Inflammatory macrophage treated with lipopolysaccharide for 4 hours (primary cell): ENCODE results near the gene GALNT17.
"Not testable (repeated sequence)": the region's sequence is repeated elsewhere in the genome, so short reads cannot be mapped to it uniquely, and the experiment has no call there.

Experiments used
- DNase-seq: peaks from one replicate; pipeline ENCODE4 v3.0.0-alpha.2; 2020

The GALNT17 gene

DNA sequence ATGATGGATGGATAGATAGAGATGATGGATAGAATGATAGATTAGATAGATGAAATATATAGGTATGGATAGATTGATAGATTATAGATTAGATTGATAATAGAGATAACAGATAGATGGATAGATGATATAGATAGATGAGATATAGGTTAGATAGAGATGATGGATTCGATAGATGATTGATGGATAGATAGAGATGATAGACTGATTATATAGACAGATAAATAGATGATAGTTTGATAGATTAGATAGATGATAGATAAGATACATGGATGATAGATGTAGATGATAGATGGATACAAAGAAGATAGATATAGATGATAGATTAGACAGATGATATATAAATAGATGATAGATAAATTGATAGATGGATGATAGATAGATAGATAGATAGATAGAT lies 448.1 kb downstream of the GALNT17 start:
- no peak for DNase-seq

DNA sequence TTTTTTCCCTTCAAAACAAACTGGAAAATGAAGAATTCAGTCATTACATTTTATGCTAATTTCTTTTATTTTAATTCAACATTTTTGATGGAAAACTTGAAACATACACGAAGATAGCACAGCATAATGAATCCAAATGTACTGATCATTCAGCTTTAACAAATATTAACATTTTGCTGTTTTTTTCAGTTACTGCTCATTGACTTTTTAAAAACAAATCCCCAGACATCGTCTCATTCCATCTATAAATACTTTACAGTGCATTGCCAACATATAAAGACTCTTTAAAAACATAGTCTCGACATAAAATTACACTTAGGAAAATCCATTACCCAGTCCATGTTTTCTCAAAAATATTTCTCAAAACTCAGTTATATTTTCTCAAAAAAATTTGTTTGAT lies 452.3 kb downstream of the GALNT17 start:
- no peak for DNase-seq

DNA sequence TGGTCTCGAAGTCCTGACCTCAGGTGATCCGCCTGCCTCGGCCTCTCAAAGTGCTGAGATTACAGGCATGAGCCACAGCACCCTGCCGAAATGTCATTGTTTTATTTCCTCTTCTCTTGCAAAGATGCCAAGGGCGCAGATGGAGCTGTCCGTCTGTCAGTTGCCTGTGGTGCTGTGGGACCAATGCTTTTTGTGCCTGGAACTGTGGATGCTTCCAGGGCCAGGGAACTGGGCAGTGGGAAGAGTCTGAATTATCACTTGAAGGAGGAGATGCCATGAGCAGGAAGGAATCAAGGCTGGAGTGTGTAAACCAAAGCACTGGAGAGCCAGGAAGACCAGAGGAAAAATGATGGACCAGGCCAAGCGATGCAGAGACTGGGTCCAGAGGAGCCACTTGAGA lies 459.9 kb downstream of the GALNT17 start:
- no peak for DNase-seq

DNA sequence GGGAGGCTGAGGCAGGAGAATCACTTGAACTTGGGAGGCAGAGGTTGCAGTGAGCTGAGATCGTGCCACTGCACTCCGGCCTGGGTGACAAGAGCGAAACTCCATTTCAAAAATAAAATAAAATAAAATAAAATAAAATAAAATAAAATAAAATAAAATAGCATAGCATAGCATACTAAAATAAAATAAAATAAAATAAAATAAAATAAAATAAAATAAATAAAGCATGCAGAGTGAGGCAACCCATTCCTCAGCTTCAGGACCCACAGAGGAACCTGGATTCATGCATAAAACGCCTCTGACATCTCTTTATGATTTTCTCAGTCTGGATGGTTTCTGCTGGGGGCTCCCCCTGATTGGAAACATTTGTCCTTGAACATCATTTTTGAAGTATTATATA lies 460.4 kb downstream of the GALNT17 start:
- not testable (repeated sequence) for DNase-seq

DNA sequence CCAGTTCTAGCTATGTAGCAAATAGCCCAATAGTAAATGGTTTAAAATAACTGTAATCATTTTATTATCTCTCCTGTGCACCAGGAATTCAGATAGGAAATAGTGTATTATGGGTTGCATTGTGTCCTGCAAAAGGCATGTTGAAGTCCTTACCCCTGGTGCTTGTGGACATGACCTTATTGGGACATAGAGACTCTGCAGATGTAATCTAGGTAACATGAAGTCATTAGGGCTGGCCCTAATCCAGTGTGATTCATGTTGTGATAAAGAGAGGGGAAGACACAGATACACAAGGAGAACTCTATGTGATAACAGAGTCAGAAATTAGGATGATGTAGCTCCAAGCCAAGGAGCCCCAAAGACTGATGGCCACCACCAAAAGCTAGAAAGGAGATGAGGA lies 462.8 kb downstream of the GALNT17 start:
- DNase-seq: no peak

DNA sequence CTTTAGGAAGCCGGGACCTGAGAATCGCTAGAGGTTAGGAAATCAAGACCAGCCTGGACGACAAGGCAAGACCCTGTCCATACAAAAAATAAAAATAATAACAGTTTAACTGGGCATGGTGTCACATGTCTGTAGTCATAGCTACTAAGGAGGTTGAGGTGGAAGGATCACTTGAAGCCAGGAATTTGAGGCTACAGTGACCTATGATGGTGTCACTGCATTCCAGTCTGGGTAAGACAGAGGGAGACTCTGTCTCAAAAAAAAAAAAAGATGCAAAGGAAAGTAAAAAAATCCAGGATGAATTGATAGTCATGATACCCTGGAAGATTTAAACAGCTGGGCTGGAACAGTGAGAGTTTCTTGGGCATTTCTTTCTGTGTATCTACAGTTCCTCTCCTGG lies 463.2 kb downstream of the GALNT17 start:
- no peak for DNase-seq

DNA sequence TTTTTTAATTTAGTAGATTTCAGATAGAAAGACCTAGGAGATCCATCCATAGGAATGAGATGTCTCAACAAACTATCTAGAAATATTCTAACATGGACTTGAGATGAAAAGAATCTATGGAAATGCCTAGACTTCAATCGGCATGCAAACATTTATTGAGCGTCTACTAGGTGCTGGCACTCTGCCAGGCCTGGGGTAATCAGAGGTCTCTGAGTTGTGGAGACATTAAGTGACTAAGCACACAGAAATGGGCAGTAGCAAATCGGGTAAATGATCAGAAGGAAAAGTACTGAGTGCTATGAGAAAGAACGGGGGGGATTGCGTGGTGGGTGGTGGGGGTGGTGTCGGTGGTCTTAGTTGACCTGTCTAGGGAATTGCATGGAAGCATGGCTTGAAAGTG lies 466.6 kb downstream of the GALNT17 start:
- DNase-seq: no peak

DNA sequence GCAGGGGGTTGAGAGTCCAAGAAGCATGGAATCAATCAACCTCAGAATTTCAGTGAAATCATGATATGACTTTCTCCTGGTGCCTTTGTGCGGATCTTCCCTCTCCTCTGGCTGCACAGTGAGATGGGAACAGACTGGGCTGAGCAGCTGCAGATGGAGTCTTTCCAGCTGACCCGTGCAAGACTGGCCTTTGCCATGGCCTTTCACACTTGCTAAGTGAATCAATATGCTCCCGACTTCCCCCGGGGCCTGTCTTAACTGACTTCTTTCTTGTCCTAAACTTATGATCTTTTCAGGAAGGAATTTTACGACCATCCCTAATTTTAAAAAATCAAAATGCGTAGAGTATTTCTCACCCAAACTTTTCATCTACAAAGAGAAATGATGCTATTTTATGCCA lies 469.9 kb downstream of the GALNT17 start:
- DNase-seq: no peak

DNA sequence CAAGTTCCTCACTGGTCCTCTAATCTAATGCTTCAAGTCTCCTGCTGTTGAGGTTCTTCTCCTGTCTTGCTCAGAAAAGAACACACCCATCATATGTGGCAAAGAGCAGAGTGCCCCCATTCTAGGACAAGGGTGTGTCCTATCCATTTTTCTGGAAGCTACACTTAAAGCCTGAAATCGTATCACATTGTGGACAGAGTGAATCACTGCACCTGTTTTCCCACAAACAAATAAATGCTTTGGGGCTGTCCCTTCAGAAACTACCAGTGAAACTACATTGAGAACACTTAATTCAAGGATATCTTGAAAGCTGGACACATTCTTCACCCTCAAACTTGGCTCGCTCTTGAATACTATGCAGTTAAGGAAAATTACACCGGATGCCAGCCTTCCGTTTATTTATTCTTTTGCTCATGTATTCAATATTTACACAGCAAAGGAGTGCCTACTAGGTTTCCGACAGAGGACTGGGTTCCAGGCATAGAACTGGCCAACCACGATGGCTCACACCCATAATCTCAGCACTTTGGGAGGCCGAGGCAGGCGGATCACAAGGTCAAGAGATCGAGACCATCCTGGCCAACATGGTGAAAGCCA lies 473.0 kb downstream of the GALNT17 start:
- DNase-seq: no peak

DNA sequence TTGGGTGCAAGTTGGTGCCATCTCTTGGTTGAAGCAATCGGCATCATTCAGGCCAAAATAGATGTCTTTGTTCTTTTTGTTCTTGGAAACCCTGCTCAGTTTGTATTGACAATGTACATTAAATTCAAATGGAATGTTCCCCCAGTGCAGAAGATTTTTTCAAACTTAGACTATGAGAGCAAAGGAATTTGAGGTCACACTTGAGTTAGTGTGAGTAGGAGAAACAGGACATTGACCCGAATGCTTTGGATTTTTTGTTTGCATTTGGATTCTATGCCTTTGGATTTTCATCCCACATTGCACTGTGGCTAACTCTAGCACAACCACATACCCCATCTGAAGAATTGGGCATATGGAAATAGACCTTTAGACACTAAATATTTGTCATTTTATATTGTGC lies 480.0 kb downstream of the GALNT17 start:
- no peak for DNase-seq

DNA sequence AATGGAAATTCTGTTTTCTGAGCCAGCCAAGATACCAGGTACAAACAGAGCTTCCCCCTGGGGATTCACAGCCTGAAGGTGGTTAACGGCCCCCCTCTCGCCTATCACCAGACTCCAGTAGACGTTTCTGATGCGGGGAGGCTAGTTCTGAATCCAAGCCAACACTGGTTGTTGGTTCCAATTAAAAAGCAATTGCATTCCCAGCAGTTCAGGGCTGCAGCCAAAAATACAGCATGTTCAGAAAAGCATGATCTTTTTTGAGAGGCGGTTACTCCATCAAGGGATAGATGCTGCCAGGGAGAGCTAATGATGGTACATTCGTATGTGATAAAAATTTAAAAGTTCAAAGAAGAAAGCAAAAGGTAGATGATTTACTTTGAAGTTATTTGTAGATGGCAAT lies 481.0 kb downstream of the GALNT17 start:
- DNase-seq: no peak

DNA sequence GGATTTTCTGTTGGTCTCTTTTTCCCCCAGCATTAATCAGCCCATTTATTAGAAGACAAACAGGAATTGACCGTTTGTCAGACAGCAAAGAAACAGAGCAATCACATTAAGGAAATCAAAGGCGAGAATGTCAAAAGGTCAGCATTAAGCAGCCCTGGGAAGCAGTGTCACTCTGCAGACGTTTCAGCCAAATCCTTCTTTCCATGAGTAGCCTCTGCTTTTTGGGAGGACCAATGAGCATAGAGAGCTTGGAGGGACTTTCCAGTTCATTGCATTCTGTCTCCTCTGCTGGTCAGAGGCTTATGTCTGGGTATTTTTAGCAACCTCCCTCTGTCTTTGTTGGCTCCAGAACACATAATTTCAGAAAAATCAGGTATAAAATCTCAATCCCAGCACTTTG lies 481.4 kb downstream of the GALNT17 start:
- DNase-seq: no peak

DNA sequence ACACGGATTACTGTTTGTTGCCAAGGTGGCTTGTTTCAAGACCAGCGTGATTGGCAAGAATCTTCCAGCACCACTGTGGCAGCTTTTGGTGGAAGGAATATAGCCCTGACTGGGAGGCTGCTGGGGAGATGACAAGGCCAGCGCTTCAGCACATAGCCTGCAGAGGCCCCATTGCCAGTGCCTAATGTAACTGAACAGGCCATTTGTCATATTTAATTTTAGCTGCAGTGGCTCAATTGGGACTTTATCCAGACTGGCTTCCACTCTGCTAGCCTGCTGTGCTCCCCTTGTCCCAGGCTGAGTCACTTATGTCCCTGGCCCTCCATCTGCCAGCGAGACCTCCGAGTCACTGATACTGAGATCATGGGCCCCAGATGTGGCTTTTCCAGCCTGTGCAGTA lies 483.1 kb downstream of the GALNT17 start:
- no peak for DNase-seq

DNA sequence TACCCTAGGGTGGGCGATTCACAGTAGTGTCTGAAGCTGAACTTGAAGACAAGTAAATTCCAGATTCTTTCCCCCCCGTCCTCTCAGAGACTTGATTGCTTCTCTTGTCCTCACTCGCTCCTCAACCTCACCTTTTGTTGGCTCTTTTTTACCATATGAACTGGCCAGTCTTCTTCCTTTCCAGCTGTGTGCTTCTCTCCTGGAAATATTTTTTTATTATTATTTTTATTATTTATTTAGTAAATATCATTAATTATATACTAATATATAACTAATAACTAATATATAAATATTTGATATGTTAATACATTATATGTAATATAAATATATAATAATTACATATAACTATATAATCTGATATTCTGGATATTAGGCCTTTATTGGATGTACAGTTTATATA lies 484.3 kb downstream of the GALNT17 start:
- no peak for DNase-seq

DNA sequence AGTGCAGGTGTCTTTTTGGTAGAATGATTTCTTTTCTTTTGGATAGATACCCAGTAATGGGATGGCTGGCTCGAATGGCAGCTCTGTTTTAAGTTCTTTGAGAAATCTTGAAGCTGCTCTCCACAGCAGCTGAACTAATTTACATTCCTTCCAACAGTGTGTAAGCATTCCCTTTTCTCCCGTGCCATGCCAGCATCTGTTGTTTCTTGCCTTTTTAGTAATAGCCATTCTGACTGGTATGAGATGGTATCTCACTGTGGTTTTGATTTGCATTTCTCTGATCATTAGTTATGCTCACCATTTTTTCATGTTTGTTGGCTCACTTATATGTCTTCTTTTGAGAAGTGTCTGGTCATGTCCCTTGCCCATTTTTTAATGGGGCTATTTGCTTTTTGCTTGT lies 486.3 kb downstream of the GALNT17 start:
- no peak for DNase-seq

DNA sequence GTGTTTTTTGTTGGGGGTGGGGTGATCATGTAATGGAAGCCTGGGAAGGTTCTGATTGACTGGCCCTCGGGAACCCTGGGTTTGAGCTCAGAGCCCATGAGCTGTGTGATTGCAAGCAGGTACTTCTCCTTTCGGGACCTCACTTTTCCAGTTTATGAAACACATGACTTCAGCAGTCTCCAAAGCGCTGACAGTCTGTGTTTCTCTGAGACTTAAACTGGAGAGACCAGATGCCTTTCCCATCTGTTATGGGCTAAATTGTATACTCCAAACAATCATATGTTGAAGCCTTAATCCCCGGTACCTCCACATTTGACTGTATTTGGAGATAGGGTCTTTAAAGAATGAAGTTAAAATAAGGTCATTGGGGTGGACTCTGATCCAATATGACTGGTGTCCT lies 493.6 kb downstream of the GALNT17 start:
- no peak for DNase-seq

DNA sequence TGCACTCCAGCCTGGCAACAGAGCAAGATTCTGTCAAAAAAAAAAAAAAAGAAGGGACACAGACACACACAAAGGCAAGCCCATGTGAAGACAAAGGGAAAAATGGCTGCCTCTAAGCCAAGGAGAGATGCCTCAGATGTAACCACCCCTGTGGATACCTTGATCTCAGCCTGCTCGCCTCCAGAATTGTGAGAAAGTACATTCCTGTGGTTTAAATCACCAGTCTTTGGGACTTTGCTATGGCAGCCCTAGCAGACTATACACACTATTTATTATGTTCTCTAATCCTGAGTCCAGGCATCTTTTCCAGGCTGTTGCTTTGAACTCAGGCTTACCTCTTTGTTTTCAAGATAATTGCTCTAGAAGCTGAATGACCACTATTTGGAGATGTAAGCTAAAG lies 494.3 kb downstream of the GALNT17 start:
- no peak for DNase-seq

DNA sequence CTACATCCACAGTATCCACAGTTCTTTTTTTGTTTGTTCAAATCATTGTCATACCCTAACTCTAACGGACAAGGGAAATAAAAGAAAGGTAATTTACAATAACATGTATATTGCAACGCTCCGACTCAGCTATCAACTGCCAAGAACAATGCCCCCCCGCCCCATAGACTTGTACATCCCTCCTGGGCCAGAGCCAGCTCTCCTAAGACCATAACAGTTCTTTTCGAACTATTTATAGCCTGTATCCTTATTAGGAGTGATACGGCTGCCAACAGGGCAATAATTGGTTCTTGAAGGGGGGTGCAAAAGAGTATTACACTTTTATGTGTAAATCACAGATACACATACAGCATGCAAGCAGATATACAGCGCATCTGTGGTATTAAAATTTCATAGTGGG lies 495.7 kb downstream of the GALNT17 start:
- DNase-seq: no peak

DNA sequence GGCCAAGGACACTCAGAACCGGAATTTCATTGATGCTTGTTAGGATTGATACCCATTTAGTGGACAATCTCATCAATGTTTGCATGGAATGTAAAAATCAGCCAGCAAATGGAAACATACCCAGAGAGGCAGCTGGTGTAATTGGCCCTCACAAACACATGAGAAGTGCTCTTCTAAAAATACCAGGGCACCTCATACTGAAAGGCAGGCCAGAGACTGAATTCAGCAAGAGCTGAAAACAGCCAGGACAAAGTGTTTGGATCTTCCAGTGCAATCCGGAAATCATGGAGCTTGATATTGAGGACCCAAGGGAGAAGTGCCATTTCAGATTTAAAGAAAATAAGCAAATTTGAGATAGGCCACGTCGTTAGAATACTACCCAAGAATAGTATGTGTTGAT lies 498.6 kb downstream of the GALNT17 start:
- DNase-seq: no peak

DNA sequence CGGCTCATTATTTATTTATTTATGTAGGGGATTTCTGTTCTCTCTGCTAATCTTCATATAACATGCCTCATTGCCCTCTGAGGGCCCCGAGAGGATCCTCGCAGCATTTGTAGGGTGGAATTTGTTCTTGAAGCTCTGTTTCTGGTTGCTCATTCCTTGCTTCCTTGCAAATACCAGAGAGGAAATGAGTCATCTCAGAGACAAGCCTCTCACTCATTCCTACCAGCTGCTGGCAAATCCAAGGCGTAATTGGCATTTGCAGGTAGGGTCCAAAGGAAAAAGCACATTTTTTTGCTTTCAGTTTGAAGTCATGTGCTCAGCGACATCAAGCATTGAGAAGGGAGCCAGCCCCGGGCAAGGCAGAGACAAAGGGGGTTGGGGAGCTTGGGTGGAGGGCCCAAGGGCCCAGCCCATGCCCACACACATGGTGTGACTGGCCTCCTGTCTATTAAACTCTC lies 501.6 kb downstream of the GALNT17 start:
- DNase-seq: no peak

DNA sequence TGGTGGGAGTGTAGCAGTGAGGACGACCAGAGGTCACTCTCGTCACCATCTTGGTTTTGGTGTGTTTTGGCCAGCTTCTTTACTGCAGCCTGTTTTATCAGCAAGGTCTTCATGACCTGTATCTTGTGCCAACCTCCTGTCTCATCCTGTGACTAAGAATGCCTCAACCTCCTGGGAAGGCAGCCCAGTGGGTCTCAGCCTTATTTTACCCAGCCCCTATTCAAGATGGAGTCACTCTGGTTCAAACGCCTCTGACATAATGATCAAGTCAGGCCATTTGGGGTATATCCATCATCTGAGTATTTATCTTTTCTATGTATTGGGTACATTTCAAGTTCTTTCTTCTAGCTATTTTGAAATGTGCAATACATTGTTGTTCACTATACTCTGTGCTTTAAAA lies 503.9 kb downstream of the GALNT17 start:
- not testable (repeated sequence) for DNase-seq

DNA sequence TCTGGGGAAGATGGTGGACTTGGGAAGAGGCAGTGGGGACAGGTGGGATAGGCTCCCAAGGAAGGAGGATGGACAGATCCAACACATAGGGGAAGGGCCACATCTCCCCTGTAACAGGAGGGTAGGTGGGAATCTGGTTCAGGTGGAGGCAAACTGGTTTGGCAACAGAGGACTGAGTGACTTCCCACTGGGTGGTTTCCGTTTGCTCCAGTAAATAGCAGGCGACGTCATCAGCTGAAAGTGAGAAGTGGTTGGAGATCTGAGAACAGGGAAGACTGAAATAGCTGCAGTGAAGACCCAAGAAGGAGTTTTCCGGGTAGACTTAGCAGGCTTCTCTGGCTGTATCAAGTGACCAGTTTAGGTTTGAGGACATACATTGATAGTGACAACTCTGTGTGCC lies 504.4 kb downstream of the GALNT17 start:
- no peak for DNase-seq

DNA sequence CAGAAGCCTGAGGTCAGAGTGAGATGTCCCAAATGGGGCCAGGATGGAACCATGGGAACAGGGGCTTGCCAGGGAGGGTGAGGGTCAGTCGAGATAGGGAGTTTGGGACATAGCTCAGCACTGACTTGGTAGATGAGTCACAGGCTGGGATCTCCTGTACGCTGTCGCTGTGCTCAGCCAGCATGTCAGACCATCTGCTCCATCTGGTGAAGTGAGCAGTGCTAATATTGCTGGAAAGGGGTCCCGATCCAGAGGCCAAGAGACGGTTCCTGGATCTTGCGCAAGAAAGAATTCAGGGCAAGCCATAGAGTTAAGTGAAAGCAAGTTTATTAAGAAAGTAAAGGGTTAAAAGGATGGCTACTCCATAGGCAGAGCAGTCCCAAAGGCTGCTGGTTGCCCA lies 505.6 kb downstream of the GALNT17 start:
- DNase-seq: no peak

DNA sequence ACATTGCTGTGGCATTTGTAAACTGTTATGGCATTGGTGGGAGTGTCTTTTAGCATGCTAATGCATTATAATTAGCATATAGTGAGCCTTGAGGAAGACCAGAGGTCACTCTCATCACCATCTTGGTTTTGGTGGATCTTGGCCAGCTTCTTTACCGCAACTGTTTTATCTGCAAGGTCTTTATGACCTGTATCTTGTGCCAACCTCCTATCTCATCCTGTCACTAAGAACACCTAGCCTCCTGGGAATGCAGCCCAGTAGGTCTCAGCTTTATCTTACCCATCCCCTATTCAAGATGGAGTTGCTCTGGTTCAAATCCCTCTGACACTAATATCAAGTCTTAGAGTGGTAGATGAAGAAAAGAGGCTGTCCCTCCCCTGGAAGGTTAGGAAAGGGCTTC lies 506.2 kb downstream of the GALNT17 start:
- no peak for DNase-seq

DNA sequence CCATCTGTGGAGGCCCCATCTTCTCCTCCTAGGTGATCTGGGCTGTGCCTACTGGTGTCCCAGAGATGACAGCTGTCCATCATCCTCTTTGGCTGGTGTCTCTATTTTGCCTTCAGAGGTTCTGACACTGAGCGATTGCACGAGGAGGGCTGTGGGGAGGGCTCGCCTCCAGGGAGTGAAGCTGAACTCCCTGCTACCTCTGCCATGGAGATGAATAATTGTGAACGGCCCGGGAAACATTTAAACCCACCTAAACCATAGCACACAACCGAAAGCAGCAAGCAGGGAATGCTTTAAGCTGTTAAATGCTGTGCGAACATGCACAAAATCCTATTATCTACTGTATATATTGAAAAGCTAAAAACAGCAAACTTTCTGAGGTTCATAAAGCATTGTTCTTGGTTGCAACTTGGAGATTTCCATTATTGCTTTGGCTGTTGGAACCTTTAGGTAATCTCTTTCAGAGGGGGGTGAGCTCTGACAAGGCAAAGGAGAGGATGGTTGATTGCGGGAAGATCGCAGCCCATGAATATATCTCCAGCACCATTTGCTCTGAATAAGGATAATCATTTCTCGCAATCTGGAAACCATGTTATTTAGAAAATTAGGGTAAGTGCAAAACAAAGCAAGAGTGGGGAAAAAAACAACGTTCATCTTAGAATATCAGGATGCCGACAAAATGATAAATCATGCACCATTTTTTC lies 507.6 kb downstream of the GALNT17 start:
- no peak for DNase-seq
